Kidney epithelial cell (primary cell): Measurements from ENCODE around the gene MAPKAPK3. TPM values are rescaled to one million over a fixed set of nuclear protein-coding genes. Genes with fewer than 3 reads are reported as not detected.

ENCODE experiments used
- DNase-seq: peaks from one replicate; pipeline ENCODE4 v3.0.0-alpha.2; 2010; ENCODE audit warnings: low read depth
- H3K27me3 ChIP-seq: 2 replicates; pipeline ENCODE4 v1.6.0; 2011; ENCODE audit warnings: low read length; ENCODE audit not compliant: control insufficient read depth, insufficient read depth
- H3K36me3 ChIP-seq: 2 replicates; pipeline ENCODE4 v1.5.1; 2011; ENCODE audit warnings: low read length; ENCODE audit not compliant: control insufficient read depth, insufficient read depth
- H3K4me3 ChIP-seq: 2 replicates; pipeline ENCODE4 v1.5.1; 2011; ENCODE audit warnings: low read depth, mild to moderate bottlenecking, control low read depth, low read length
- total RNA-seq: library from RNA; depleted of rRNA; stranded (reverse); fragments of >200 nt; gene quantifications from 2 replicates; pipeline ENCODE4 v1.2.3, GENCODE V29; 2015
- TF ChIP-seq, protein P1 (sequence below): IDR thresholded peaks from 2 replicates; pipeline ENCODE4 v1.5.1; 2011; ENCODE audit warnings: mild to moderate bottlenecking, moderate library complexity, low read length, control low read depth, inconsistent platforms; ENCODE audit not compliant: insufficient read depth, poor library complexity, severe bottlenecking

MAPKAPK3 gene
- total RNA-seq, 1 donor from 2014 or later, result 61.1 TPM

DNA sequence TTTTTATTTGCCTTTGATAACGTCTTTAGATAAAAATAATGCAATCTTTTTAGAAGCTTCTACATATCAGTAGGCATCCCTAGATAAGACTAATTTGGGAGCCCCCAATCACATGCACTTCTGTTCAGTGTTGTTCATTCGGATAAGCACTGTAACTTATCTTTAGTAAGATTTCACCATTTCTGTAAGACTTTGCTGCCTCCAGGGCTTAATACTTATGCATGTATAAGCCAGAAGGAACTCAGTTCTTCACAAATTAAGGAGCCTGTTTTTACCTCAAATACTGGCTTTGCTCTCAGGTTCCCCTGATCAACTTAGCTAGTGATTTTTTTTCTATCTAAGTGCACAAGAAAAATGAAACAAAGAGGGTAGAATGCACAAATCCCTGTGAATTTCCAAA lies 78.1 kb downstream of the MAPKAPK3 start:
- H3K36me3 ChIP-seq, result no peaks in the 10 kb centered on the region
- H3K4me3 ChIP-seq, result no peak overlapping the region
- TF ChIP-seq, protein P1, sequence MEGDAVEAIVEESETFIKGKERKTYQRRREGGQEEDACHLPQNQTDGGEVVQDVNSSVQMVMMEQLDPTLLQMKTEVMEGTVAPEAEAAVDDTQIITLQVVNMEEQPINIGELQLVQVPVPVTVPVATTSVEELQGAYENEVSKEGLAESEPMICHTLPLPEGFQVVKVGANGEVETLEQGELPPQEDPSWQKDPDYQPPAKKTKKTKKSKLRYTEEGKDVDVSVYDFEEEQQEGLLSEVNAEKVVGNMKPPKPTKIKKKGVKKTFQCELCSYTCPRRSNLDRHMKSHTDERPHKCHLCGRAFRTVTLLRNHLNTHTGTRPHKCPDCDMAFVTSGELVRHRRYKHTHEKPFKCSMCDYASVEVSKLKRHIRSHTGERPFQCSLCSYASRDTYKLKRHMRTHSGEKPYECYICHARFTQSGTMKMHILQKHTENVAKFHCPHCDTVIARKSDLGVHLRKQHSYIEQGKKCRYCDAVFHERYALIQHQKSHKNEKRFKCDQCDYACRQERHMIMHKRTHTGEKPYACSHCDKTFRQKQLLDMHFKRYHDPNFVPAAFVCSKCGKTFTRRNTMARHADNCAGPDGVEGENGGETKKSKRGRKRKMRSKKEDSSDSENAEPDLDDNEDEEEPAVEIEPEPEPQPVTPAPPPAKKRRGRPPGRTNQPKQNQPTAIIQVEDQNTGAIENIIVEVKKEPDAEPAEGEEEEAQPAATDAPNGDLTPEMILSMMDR, result no peak
- H3K27me3 ChIP-seq, result no peaks in the 10 kb centered on the region
- DNase-seq, result no peak

DNA sequence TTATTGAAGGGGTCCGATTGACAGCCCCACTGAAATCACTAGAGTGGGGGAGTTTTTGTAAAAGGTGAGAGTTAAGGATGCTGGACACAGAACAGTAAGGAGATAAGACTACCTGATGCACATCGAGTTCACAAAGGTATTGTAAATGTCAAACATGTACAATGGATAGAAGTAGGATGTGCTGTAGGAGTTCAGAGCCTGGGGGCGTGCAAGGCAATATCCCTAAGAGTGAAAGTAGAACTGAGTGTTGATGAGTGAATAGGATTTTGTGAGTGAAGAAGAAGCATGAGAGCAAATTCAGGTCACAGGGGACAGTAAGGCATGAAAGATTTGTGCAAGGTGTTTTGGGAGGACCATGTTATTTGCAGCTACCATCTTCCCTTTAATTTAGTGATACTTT lies 79.3 kb downstream of the MAPKAPK3 start:
- TF ChIP-seq, protein P1, result no peak
- Histone ChIP-seq H3K27me3 (no peaks in the 10 kb centered on the region), H3K4me3 (no peak overlapping the region), H3K36me3 (no peaks in the 10 kb centered on the region)
- DNase-seq, result no peak

DNA sequence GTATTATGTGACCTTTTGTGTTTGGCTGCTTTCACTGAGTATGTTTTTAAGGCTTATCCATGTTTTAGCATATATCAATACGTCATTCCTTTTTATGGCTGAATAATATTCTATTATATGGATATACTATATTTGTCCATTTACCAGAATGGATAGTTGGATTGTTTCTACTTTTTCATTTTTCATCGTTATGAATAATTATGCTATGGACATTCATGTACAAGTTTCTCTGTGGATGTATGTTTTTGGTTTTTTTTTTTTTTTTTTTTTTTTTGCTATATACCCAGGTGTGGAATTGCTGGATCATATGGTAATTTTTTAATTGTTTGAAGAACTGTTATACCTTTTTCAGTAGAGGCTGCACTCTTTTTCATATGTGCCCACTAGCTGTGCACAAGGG lies 81.3 kb downstream of the MAPKAPK3 start:
- TF ChIP-seq, protein P1, result no peak
- H3K36me3 ChIP-seq, result no peaks in the 10 kb centered on the region
- no peak overlapping the region for H3K4me3 ChIP-seq
- no peaks in the 10 kb centered on the region for H3K27me3 ChIP-seq
- DNase-seq, result no peak

Other genes starting within 250 kb of the MAPKAPK3 start
- 0.21 and 0.55 TPM in 2 replicates for gene CACNA2D2, start 113.5 kb upstream of the MAPKAPK3 start, total RNA-seq
- gene C3orf18, start 49.4 kb upstream of the MAPKAPK3 start, total RNA-seq, result 5.9 and 11.3 TPM in 2 replicates
- gene HEMK1, start 47.6 kb upstream of the MAPKAPK3 start, total RNA-seq, result 15.3 and 15.6 TPM in 2 replicates
- gene CISH, start 5.4 kb upstream of the MAPKAPK3 start, total RNA-seq, result 3.8 and 4.8 TPM in 2 replicates
- 1.4 and 1.7 TPM in 2 replicates for gene DOCK3, start 57.8 kb downstream of the MAPKAPK3 start, total RNA-seq